ENCODE results near the gene RIN1. TPM values are rescaled to one million over a fixed set of nuclear protein-coding genes. Genes with fewer than 3 reads are reported as not detected.

The RIN1 gene
- total RNA-seq, 2 experiments from 2014 or later, result 2.0 to 2.6 TPM

DNA sequence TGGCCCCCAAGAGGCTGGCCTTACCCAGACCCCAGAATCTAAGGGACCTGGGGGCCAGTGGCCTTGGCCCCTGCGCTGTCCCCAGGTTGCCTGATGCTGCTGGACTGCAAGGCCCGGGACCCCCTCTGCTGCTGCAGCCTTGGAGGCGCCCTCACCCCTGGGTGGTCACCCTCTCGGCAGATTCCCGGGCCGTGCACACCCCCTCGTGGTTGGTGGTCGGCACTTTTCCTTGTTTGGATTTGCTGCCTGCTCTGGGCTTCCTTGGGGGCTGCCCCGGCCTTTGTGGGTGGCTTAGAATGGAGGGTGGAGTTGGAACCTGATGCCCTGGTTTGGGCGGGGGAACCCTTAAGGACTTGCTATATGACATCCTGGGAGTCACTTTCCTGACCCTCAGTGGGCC is 5.3 kb downstream of the RIN1 start:
- Mint-ChIP-seq H3K4me1 (ENCODE audit: low read depth) (peaks cover 33% of the 10 kb centered on the region), H3K4me3 (no peak overlapping the region), H3K27ac (no peak overlapping the region), H3K9me3 (no peaks in the 10 kb centered on the region), H3K27me3 (ENCODE audit: low read depth) (no peaks in the 10 kb centered on the region), H3K36me3 (ENCODE audit: low read depth) (no peaks in the 10 kb centered on the region)
- intact Hi-C loops (cut with micrococcal nuclease), result no loop called here
- CTCF ChIA-PET, result interaction anchor here (1.4 to 4.0 kb wide), 2 partner anchors 10 to 19 kb away, joined by 3 to 39 read pairs; no protein-coding TSS in a partner anchor
- DNase-seq, result no peak

GRCh38 chr11:66329165-66329673 is 7.0 kb downstream of the RIN1 start:
- no peak for DNase-seq
- intact Hi-C loops (cut with micrococcal nuclease), result loop anchor here (2.0 kb wide), 1 partner anchor 106 kb away; no protein-coding TSS in a partner anchor
- Mint-ChIP-seq H3K9me3 (no peaks in the 10 kb centered on the region), H3K27ac (no peak overlapping the region), H3K4me1 (ENCODE audit: low read depth) (peaks cover 34% of the 10 kb centered on the region), H3K4me3 (no peak overlapping the region), H3K36me3 (ENCODE audit: low read depth) (no peaks in the 10 kb centered on the region), H3K27me3 (ENCODE audit: low read depth) (no peaks in the 10 kb centered on the region)
- CTCF ChIA-PET, result interaction anchor here (0.6 to 4.0 kb wide), 4 partner anchors 12 to 47 kb away, joined by 3 to 39 read pairs (median 4); partner anchors contain the start of gene CD248

DNA sequence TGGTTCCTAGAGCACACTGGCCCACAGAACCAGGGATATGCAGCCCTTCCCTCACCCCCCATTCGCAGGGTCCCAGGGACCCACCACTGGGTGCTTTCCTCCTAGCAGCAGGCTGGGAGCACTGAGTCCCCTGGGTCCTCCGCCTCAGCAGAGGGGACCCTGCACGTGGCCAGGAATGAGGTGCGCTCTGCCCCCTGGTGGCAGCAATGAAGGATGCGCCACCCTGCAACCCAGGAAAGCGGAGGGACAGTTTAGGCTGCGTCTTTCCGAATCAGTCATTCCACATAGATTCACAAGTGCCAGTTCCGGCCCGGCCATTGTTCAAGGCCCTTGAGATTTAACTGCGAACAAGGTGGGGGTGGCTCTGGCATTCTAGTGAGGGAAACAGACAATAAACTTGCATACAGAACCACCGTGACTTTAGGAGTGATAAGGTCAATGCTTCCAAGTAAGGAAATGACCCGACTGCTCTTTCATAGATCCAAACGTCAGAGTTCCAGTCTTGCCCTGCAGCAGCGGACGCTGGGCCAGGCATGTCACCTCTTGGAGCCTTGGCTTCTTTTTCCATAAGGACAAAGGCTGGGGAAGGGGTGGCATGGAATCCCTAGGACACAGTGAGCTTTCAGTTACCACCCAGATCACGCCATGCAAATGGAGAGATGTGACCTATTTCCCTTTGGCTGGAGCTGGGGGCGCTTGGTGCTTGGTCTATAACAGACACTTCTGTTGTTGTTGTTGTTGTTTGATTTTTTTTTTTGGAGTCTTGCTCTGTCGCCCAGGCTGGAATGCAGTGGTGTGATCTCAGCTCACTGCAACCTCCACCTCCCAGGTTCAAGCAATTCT is 7.7 kb downstream of the RIN1 start:
- Mint-ChIP-seq H3K4me1 (ENCODE audit: low read depth) (peaks cover 38% of the 10 kb centered on the region), H3K36me3 (ENCODE audit: low read depth) (no peaks in the 10 kb centered on the region), H3K4me3 (peak overlapping the region; percentile 34), H3K27me3 (ENCODE audit: low read depth) (no peaks in the 10 kb centered on the region), H3K27ac (peak overlapping the region; percentile 74), H3K9me3 (no peaks in the 10 kb centered on the region)
- DNase-seq, result peak; percentile 90
- CTCF ChIA-PET, result interaction anchor here (0.6 to 4.0 kb wide), 4 partner anchors 11 to 40 kb away, joined by 3 to 39 read pairs (median 4); partner anchors contain the start of genes CD248 and YIF1A
- intact Hi-C loops (cut with micrococcal nuclease), result loop anchor here (1.0 to 2.0 kb wide), 5 partner anchors 16 to 106 kb away; partner anchors contain the start of genes BRMS1 and YIF1A

DNA sequence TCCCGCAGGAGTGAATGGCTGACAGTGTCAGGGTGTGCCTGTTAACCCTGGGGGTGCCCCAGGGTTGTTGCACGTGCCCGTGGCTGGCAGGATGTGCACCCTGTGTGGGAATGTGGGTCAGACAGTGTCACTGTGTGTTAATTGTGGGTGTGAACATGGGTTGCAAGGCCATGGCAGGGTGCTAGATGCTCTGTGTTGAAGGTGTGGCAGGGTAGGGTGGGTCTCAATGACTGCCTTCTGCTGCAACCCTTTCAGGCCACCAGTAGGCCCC is 8.3 kb downstream of the RIN1 start:
- intact Hi-C loops (cut with micrococcal nuclease), result loop anchor here (1.0 to 2.0 kb wide), 5 partner anchors 16 to 105 kb away; partner anchors contain the start of genes BRMS1 and YIF1A
- CTCF ChIA-PET, result no interaction called here
- Mint-ChIP-seq H3K9me3 (no peaks in the 10 kb centered on the region), H3K4me3 (no peak overlapping the region), H3K36me3 (ENCODE audit: low read depth) (no peaks in the 10 kb centered on the region), H3K27me3 (ENCODE audit: low read depth) (no peaks in the 10 kb centered on the region), H3K4me1 (ENCODE audit: low read depth) (peaks cover 38% of the 10 kb centered on the region), H3K27ac (peak overlapping the region; percentile 74)
- peak; percentile 65 for DNase-seq

DNA sequence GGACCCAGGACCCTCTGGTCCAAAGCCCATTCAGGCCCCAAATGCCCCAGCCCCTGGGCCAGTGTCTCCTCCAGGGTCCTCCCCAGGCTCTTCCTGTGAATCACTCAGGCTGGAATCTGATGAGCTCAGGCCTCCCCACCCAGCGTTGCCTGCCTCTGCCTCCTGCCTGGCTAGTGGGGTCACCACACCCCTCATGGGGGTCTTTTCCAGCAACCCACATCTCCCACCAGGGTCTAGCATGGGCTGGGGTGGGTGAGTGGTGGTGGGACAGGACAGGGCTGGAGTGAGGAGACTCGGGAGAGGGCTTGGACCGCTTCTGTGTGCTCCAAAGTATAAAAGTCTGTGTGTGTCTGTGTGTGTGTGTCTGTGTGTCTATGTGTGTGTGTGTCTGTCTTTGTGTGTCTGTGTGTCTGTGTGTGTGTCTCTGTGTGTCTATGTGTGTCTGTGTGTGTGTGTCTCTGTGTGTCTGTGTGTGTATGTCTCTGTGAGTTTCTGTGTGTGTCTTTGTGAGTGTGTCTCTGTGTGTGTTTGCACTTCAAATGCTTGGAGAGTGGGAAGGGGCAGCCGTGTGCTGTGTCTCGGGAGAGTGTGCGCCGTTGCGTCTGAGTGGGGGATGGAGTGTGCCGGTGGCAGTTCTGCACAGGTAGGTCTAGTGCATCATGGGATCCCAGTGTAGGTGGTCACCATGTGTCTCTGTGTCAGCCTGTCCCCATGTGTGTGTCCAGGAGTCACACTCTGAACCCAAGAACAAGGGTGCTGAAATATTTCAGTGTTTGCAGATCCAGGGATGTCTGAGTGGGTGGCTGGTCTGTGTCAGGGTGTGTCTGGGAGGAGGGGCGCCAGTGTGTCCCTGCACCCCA is 8.8 kb downstream of the RIN1 start:
- no peak for DNase-seq
- CTCF ChIA-PET, result interaction anchor here (1.0 to 1.6 kb wide), 3 partner anchors 9 to 104 kb away, joined by 5 to 23 read pairs (median 5); no protein-coding TSS in a partner anchor
- Mint-ChIP-seq H3K36me3 (ENCODE audit: low read depth) (no peaks in the 10 kb centered on the region), H3K4me1 (ENCODE audit: low read depth) (peaks cover 41% of the 10 kb centered on the region), H3K4me3 (no peak overlapping the region), H3K27ac (peak overlapping the region; percentile 74), H3K27me3 (ENCODE audit: low read depth) (no peaks in the 10 kb centered on the region), H3K9me3 (no peaks in the 10 kb centered on the region)
- intact Hi-C loops (cut with micrococcal nuclease), result loop anchor here (1.0 to 2.0 kb wide), 5 partner anchors 15 to 105 kb away; partner anchors contain the start of genes BRMS1 and YIF1A

DNA sequence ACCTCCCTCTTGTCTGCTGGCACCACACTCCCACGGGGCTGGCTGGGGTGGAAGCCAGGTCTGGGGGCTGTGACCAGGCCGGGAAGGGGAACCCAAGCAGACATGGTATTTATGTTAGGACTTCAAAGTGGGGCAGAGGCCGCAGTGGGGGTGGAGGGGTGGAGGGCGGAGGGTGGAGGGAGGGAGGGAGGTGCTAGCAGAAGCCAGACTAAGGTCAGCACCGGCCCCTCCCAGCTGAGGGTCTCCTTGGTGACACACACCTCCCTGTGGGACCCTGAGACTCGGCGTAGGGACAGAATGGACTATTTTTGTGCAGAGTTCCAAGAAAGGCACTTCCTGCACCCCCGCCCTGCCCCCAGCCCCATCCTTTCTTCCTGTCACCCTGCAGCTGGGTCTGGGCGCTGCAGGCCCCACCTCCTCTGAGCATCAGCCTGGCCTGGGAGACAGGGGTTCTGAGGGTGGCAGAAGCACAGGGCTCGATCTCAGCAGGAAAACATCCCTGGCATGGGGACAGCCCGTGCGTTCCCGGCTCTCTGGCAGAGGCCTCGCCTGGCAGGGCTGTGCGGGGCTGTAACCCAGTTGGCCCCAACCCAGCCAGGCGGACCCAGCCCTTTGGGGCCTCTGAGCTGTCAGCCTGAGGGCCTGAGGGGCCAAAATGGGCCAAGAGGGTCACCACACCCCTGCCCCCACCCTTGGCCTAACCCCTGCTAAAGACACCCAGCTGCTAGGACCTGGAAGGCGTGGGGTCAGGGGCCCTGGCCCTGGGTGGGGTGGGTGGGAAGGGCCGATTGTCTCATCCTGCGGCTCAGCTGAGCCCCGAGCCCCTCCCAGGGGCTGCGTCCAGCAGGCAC is 9.7 kb downstream of the RIN1 start:
- H3K4me1 Mint-ChIP-seq (ENCODE audit: low read depth), result peaks cover 42% of the 10 kb centered on the region
- peak overlapping the region; percentile 57 for H3K27ac Mint-ChIP-seq

GRCh38 chr11:66325263-66325671 is 11.0 kb downstream of the RIN1 start:
- intact Hi-C loops (cut with micrococcal nuclease), result no loop called here
- H3K4me1 Mint-ChIP-seq (ENCODE audit: low read depth), result peaks cover 43% of the 10 kb centered on the region
- CTCF ChIA-PET, result interaction anchor here (0.9 kb wide), 1 partner anchor 14 kb away, joined by 3 read pairs; no protein-coding TSS in a partner anchor
- DNase-seq, result no peak
- H3K27ac Mint-ChIP-seq, result no peak overlapping the region
- H3K36me3 Mint-ChIP-seq (ENCODE audit: low read depth), result no peaks in the 10 kb centered on the region
- peaks cover 2% of the 10 kb centered on the region for H3K9me3 Mint-ChIP-seq
- H3K27me3 Mint-ChIP-seq (ENCODE audit: low read depth), result no peaks in the 10 kb centered on the region
- H3K4me3 Mint-ChIP-seq, result no peak overlapping the region

More for the DNA sequence above, 9.7 kb downstream of the RIN1 start:
- no peaks in the 10 kb centered on the region for H3K9me3 Mint-ChIP-seq
- intact Hi-C loops (cut with micrococcal nuclease), result loop anchor here (1.0 kb wide), 1 partner anchor 8 kb away; no protein-coding TSS in a partner anchor
- CTCF ChIA-PET, result interaction anchor here (1.0 to 1.6 kb wide), 3 partner anchors 8 to 103 kb away, joined by 5 to 23 read pairs (median 5); no protein-coding TSS in a partner anchor
- no peaks in the 10 kb centered on the region for H3K36me3 Mint-ChIP-seq (ENCODE audit: low read depth)
- DNase-seq, result peak; percentile 74
- no peaks in the 10 kb centered on the region for H3K27me3 Mint-ChIP-seq (ENCODE audit: low read depth)
- H3K4me3 Mint-ChIP-seq, result no peak overlapping the region

GRCh38 chr11:66324664-66325063 is 11.6 kb downstream of the RIN1 start:
- intact Hi-C loops (cut with micrococcal nuclease), result no loop called here

DNA sequence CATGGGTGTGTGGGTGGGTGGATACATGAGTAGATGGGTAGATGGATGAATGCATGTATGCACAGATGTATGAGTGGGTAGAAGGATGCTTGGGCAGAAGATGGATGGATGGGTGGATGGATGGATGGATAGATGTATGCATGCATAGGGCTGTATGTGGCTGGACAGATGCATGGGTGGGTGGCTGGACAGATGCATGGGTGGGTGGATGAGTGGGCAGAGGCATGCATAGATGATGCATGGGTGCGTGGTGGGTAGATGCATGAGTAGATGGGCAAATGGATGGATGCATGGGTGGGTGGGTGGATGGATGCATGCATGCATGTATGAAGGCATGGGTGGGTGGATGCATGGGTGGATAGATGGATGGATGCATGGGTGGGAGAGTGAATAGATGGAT is 12.6 kb downstream of the RIN1 start:
- Mint-ChIP-seq H3K4me3 (no peak overlapping the region), H3K27ac (no peak overlapping the region), H3K27me3 (ENCODE audit: low read depth) (no peaks in the 10 kb centered on the region), H3K4me1 (ENCODE audit: low read depth) (peaks cover 54% of the 10 kb centered on the region), H3K9me3 (peaks cover 10% of the 10 kb centered on the region), H3K36me3 (ENCODE audit: low read depth) (no peaks in the 10 kb centered on the region)
- CTCF ChIA-PET, result interaction anchor here (1.3 kb wide), 1 partner anchor 12 kb away, joined by 6 read pairs; no protein-coding TSS in a partner anchor
- intact Hi-C loops (cut with micrococcal nuclease), result no loop called here
- DNase-seq, result no peak

More at GRCh38 chr11:66324664-66325063, 11.6 kb downstream of the RIN1 start:
- H3K9me3 Mint-ChIP-seq, result peaks cover 6% of the 10 kb centered on the region
- H3K4me3 Mint-ChIP-seq, result no peak overlapping the region
- H3K36me3 Mint-ChIP-seq (ENCODE audit: low read depth), result no peaks in the 10 kb centered on the region
- CTCF ChIA-PET, result interaction anchor here (1.3 kb wide), 1 partner anchor 13 kb away, joined by 6 read pairs; no protein-coding TSS in a partner anchor
- no peaks in the 10 kb centered on the region for H3K27me3 Mint-ChIP-seq (ENCODE audit: low read depth)
- DNase-seq, result no peak
- H3K27ac Mint-ChIP-seq, result no peak overlapping the region
- H3K4me1 Mint-ChIP-seq (ENCODE audit: low read depth), result peaks cover 48% of the 10 kb centered on the region

DNA sequence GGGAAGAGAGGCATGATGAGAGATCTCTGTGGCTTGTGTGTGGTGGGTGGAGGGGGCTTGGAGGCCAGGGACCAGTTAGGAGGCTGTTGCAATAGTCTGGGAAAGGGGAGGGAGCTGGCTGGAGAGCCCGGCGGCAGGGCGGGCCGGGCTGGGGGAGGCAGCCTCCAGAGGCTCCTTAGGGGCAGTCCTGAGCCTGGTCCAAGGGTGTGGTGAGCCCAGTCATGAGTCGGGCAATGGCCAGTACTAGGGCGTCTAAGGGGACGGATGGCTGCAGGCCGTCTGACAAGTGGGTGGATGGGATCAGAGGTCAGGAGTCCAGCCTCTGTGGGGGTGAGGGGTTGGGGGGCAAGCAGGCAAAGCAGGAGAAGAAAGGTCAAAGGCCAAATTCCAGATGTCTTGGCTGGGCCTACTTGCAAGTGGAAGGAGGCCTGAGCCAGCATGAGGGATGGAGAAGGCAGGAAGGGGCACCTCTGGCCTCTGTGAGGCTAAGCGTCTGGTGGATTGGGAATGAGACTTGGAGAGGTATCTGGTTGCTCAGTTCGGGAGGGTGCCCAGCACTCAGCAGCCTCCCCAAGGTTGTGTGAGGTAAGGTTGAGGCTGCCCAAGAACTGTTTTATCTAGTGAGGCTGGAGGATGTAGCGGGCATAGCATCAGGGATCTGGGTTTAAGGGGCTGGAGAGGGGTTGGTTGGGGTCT is 13.4 kb downstream of the RIN1 start:
- Mint-ChIP-seq H3K36me3 (ENCODE audit: low read depth) (no peaks in the 10 kb centered on the region), H3K4me3 (no peak overlapping the region), H3K9me3 (peaks cover 10% of the 10 kb centered on the region), H3K27me3 (ENCODE audit: low read depth) (no peaks in the 10 kb centered on the region), H3K27ac (no peak overlapping the region), H3K4me1 (ENCODE audit: low read depth) (peaks cover 54% of the 10 kb centered on the region)
- CTCF ChIA-PET, result interaction anchor here (2.0 kb wide), 1 partner anchor 11 kb away, joined by 14 read pairs; no protein-coding TSS in a partner anchor
- DNase-seq, result no peak
- intact Hi-C loops (cut with micrococcal nuclease), result no loop called here
